Stimulated activated CD4-positive, alpha-beta T cell treated with anti-CD3 and anti-CD28 coated beads, TNF-alpha, amount 100 ng/mL, for 48 hours (primary cell): Measurements from ENCODE around the gene LGALS7.
"Not testable (repeated sequence)": the region's sequence is repeated elsewhere in the genome, so short reads cannot be mapped to it uniquely, and the experiment has no call there.

Experiments
- DNase-seq, 3 donors: peaks; one replicate each; pipeline ENCODE4 v3.0.0-alpha.2; 2020; ENCODE audit warnings: low read depth in 3 of 3

LGALS7 gene

DNA sequence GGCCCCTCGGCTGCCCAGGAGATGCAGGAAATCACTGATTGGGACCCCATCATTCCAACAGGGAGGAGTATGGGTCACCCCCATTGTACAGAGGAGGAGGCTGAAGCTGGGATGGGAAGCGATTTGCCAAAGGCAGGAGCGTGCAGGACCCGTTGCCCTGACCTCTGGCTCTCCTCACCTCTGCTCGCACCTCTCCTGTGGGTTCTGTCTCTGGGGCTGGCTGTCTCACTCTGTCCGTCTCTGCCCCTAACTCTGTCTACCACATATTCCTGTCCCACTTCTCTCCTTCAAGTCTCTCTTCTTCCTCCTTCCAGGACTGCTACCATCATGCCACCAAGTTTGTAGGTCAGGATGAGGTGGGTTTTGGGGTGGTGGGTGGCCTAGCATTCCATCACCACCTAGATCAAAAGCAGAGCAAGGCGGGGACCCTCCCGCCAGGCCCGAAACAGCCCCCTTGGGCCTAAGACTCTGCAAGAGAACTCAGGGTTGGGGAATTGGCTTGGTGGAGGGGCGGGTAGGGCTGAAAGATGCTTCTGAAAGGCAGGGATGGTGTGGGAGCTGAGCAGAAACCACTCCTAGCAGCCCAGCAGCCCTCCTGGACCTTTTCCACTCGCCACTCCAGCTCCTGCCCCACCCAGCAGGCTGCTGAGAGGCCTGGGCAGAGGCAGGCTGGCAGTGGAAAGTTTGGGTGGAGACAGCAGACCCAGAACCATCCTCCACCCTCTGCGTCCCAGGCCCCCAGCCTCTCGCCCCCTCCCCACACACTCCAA is 1.0 kb upstream of the LGALS7 start:
- no peak for DNase-seq

DNA sequence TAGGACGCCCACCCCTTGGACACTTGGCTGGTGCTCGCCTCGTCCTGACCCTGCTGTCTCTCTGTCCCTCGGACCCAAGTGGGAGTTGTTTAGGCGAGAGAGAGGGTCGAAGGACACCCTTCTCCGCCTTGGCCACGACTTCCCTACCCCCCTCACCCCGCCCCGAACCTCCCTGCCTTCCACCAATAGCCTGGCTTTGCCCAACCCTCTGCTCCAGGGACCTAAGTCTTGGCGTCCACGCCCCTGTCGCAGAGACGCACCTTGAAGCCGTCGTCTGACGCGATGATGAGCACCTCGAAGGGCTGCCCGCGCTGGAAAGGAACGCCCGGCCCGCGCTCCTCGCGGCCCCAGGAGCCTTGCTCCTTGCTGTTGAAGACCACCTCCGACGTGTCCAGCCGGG is 1.7 kb downstream of the LGALS7 start:
- DNase-seq, result not testable (repeated sequence)

DNA sequence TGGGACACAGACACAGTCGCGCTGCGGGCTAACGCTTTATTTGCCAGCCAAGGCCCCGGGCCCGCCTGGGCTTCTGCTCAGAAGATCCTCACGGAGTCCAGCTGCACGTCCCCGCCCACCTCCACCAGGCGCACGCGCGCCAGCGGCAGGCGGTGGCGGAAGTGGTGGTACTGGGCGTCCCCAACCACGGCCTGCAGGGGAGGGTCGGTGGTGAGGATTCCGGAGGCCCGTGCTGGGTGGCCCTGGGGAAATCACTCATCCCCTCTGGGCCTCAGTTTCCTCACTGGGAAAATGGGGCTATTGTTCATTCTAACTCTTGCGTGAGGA is 2.4 kb downstream of the LGALS7 start:
- not testable (repeated sequence) for DNase-seq

DNA sequence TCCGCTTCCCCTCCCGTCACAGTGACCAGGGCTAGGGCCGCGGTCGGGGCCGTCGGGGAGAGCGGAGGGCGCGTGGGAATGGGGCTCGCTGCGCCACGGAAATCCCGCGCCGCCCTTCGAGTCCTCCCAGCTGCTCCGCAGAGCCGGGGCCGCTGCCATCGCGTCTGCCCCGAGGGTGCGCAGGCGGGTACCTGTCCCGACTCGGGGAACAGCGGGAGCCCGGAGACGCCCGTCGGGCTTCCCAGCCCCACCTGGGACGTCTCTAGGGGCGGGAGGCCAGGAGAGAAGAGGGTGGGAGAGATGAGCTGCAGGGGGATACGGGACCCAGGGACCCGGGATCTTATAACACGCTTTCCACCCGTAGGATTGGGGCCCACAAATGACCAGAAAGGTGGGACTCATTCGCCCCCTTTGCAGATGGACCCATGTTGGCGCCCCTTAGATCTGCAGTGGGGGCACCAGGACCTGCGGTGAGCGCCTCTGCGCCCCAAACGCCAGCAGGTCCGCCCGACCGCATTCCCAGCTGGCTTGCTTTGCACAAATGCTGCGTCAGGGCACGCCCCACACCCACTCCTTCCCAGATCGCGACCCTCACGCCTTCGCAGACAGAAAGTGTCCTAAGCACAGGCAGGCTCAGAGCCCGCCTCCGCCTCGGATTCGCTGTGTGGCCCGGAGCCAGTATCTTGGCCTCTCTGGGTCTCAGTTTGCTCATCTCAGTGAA is 2.9 kb downstream of the LGALS7 start:
- DNase-seq, result not testable (repeated sequence)

DNA sequence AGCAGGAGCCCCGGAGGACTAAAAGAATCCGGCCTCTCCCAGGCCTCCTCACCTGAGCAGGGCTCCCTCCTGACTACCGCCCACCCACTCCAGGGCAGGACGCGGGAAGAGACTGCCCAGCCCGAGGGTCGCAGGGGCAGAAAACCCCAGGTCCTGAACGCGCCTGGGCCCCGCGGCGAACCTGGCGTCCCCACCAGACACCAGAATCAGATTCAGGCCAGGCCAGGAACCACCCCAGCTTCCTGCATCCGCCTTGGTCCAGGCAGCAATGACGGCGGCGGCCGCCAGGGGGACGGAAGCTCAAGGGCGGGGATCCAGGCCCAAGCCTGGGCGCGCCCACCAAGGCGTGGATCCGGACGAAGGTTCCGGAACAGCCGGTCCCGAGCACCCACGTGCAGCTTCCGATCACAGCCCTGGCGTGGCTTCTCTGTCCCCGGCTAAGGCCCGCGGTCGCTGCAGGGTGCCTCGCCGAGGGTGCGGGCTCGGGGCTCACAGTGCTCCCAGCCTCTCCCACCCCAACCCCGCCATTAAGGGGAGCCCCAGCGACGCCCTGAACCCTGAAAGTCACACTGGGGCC is 3.6 kb downstream of the LGALS7 start:
- DNase-seq, result peak; percentile 76 to 84 (median 80)

DNA sequence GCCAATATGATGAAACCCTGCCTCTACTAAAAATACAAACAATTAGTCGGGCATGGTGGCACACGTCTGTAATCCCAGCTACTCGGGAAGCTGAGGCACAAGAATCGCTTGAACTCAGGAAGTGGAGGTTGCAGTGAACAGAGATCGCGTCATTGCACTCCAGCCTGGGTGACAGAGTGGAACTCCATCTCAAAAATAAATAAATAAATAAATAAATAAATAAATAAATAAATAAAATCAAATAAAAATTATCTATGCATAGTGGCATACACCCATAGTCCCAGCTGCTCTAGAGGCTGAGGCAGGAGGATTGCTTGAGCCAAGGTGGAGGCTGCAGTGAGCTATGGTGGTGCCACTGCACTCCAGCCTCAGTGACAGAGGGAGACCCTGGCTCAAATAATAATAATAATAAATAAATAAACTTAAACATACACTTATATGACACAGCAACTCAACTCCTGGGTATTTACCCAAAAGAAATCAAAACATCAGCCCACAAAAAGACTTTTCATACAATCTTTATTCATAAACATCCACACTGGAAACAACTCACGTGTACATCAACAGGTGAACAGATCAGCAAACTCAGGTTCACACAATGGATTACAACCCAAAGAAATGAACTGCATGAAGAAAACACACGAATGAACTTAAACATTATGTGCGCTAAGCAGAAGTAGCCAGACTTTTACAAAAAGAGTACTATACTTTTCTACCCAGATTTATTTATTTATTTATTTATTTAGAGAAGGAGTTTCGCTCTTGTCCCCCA is 6.9 kb downstream of the LGALS7 start:
- DNase-seq, result no peak

DNA sequence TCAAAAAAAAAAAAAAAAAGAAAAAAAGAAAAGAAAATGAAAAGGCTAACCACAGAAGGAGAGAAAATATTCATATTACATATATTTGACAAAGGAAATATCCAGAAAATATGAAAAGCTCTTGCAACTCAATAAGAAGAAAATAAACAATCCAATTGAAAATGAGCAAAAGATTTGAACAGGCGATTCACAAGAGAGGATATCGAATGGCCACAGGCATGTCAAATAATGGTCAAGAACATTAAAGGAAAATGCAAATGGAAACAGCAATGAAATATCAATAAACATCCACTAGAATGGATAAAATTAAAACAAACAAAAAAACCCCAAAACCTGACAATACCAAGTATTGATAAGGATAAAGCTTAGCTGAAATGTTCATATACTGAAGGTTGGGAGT is 8.1 kb downstream of the LGALS7 start:
- no peak for DNase-seq

DNA sequence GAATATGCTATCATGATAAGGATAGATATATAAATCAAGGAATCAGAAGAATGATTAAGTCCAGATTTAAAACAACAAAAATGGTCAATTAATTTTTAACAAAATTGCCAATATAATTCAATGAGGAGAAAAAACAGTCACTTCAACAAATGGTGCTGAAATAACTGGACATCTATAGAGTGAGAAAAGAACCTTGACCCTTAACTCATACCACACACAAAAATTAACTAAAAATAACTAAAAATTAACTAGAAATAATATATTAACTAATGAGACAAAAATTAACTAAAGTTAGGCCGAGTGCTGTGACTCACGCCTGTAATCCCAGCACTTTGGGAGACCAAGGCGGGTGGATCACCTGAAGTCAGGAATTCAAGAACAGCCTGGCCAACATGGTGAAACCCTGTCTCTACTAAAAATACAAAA is 9.5 kb downstream of the LGALS7 start:
- DNase-seq, result no peak

DNA sequence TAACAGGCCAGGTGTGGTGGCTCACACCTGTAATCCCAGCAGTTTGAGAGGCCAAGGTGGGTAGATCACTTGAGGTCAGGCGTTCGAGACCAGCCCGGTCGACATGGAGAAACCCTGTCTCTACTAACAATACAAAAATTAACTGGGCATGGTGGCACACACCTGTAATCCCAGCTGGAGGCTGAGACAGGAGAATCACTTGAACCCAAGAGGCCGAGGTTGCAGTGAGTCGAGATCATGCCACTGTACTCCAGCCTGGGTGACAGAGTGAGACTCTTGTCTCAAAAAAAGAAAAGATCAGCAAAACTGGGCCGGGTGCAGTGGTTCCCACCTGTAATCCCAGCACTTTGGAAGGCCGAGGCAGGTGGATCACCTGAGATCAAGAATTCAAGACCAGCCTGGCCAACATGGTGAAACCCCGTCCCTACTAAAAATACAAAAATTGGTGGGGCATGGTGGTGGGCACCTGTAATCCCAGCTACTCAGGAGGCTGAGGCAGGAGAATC is 11.4 kb downstream of the LGALS7 start:
- DNase-seq, result not testable (repeated sequence)

DNA sequence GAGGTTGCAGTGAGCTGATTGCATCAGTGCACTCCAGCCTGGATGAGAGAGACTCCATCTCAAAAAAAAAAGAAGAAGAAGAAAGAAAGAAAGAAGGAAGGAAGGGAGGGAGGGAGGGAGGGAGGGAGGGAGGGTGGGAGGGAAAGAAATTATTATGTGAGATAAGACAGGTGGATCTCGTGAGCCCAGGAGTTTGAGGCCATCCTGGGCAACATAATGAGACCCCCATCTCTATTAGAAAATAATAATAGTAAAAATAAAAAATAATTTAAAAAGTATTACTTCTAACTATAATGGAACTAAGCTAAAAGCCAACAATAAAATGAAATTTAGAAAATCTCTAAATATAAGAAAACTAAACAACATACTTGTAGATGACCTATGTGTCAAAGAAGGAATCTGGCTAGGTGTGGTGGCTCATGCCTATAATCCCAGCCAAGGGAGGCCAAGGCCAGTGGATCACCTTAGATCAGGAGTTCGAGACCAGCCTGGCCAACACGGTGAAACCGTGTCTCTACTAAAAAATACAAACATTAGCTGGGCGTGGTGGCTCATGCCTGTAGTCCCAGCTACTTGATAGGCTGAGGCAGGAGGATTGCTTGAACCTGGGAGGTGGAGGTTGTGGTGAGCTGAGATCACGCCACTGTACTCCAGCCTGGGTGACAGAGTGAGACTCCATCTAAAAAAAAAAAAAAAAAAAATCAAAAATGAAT is 12.4 kb downstream of the LGALS7 start:
- not testable (repeated sequence) for DNase-seq

DNA sequence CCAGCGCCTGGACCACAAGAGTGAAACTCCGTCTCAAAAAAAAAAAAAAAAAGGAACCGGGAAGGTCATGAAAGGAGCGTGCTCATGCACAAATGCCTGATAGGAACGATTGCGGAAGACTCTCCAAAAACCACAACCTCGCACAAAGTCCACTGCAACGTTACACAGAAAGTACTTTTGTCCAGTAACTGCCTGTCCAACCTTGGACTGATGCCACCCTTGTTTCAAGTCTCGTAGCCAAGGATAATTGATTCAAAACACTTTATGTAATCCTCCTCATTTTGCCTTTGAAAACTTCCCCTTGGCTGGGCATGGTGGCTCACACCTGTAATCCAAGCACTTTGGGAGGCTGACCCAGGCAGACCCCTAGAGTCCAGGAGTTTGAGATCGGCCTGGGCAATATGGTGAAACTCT is 13.7 kb downstream of the LGALS7 start:
- no peak for DNase-seq

DNA sequence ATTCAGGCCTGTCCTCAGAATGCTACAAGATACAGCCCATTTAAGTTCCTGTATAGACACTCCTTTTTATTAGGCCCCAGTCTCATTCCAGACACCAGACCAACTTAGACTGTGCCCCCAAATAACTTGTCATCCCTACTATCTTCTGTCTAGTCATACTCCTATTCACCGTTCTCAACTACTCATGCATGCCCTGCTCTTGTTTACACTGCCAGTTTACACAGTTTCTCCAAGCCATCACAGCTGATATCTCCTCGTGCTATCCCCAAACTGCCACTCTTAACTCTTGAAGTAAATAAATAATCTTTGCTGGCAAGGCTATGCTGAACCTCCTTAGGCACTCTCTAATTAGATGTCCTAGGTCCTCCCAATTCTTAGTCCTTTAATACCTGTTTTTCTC is 19.1 kb downstream of the LGALS7 start:
- DNase-seq, result not testable (repeated sequence)

DNA sequence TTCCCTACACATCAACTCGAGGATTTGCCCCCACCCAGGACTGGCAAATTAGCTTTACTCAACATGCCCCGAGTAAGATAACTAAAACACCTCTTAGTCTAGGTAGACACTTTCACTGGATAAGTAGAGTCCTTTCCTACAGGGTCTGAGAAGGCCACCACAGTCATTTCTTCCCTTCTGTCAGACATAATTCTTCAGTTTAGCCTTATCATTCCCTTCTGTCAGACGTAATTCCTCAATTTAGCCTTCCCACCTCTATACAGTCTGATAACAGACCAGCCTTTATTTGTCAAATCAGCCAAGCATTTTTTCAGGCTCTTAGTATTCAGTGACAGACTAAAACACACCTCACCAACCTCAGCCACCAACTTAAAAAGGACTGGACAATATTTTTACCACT is 19.5 kb downstream of the LGALS7 start:
- not testable (repeated sequence) for DNase-seq

DNA sequence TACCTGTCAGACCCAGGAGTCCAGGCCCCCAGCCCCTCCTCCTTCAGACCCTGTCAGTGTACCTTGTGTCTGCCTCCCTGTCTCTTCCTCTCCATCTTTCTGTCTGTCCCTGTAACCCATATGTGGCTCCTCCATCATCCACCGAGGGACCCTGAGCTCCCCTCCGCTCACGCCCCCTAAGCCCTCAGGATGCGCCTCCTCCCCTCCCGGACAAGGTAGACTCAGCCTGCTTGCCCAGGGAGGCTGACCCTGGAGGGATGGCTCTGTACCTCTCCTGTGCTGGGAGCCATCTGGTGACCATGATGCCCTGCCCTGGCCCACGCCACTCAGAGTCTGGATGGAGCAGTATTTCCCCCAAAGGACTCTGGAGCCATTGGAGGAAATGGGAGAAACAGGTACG is 28.0 kb downstream of the LGALS7 start:
- DNase-seq, result no peak

DNA sequence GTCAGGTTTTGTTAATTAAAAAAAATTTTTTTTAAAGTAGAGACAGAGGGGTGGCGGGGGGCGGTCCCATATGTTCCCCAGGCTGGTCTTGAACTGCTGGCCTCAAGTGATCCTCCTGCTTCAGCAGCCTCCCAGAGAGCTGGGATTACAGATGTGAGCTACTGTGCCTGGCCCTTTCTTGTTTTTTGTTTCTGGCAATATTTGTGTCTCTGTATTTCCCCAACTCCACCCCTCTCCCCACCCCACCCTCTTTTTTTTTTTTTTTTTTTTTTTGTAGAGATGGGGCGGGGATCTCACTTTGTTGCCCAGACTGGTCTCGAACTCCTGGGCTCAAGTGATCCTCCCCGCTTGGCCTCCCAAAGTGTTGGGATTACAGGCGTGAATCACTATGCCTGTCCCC is 28.4 kb downstream of the LGALS7 start:
- DNase-seq, result no peak

DNA sequence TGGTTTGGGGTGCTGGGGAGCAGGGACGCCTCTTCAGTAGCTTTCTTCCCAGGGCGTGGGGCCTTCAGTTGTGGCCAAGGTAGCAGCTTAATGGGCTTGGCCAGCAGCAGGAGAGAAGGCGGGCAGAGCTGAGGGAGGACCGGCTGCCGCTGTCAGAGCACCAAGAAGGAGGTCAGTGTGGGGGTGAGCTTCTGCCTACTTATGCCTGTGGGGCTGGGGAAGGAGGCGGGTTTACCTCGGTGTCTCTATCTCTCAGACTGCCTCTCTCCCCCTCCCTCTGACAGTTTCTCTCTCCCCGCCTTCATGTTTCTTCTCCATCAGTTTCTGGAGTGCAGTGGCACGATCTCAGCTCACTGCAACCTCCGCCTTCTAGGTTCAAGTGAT is 29.0 kb downstream of the LGALS7 start, which contains the start of gene CAPN12:
Gene CAPN12 (minus strand): TSS at position 177 of the 384 bp plus-strand sequence. CDS start 309 bp downstream, outside the sequence.
- DNase-seq, result no peak

DNA sequence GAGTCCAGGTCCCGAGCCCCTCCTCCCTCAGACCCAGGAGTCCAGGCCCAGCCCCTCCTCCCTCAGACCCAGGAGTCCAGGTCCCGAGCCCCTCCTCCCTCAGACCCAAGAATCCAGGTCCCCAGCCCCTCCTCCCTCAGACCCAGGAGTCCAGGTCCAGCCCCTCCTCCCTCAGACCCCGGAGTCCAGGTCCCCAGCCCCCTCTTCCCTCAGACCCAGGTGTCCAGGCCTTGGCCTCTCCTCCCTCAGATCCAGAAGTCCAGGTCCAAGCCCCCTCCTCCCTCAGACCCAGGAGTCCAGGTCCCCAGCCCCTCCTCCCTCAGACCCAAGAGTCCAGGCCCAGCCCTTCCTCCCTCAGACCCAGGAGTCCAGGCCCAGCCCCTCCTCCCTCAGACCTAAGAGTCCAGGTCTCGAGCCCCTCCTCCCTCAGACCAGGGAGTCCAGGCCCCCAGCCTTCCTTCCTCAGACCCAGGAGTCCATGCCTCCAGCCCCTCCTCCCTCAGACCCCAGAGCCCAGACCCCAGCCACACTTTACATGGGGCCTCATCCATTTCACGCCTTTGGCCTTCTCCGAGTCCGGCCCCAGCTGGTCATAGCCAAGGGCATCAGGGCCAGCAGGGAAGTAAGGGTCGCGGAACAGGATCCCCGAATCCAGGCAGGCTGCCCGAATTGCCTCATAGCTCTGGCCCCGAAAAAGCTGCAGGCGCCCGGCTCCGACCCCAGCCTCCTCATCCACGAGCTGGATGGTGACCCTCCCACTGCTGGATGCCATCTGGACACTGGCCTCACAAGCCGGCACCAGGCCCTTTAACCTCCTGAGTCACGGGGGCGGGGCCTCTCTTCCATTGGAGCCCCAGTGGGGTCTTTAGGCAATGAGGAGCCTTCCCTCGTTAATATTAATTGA is 29.7 kb downstream of the LGALS7 start:
- no peak for DNase-seq

DNA sequence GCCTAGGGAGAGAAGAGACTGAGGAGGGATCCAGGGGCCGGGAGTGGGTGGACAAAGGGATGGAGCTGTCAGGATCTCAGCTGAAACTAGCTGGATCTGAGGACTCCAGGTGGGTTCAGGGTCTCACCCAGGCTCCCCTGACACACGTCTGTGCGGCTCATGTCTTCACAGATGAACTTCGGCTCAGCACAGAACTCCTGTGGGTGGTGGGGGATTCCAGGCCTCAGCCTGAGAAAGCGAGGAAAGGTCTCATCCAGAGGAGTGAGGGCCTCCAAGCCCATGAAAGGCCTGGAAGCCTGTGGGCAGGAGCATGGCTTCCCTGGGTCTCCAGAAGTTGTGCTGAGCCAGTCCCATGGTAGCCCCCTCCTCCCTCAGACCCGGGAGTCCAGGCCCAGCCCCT is 30.4 kb downstream of the LGALS7 start:
- DNase-seq, result no peak

DNA sequence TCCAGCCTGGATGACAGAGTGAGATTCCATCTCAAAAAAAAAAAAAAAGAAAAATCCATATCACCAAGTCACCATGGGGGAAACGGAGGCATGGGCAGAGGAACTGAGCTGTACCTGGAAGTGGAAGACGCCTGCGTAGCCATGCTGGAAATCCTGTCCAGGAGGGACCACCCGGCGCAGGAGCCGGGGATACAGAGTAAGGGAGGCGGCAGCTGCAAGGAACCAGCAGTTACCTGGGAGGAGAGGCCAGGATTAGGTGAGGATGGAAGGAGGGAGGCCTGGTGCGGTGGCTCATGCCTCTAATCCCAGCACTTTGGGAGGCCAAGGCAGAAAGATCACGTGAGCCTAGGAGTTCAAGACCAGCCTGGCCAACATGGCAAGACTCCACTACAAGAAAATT is 31.0 kb downstream of the LGALS7 start:
- no peak for DNase-seq

DNA sequence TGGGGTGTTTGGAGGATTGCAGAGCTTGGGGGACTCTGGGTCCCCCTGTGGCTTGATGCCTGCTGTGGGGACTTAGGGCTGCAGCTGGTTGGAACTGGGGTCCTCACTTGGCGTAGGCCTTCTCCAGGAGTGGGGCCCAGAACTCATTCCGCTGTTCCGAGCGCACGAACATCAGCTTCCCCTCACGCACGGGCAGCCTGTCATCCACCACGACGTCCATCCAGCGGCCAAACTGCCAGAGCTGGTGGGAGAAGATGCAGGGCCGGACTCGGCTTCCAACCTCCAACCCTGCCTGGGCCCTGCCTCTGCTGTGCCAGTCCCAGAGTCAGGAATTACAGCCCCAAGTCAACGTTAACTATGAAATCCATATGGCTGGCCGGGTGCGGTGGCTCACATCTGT is 31.6 kb downstream of the LGALS7 start:
- no peak for DNase-seq
